NCI-H1436 (cell line): ENCODE data around the gene TOP1.

Experiments
- DNase-seq: peaks from one replicate; lab custom pipeline; 2025; lab: John Stamatoyannopoulos, UW

The TOP1 gene

DNA sequence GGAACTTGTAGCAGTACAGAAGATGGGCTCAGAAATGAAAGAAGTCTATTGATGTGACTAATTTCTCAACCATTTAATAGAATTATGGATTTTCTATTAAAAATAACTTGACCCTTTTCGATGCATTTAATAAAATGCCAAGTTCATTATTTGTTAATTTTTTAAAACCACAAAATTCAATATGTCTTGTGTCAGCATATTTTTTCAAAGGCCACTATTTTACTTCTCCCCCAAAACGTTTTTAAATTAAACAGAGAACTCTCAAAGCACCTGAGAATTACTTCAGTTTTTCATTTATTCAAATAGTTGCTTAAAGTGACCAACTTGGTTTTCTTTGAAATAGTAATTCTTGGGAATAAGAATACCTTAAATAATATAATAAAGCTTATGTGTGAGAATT is 8.6 kb downstream of the TOP1 start:
- no peak for DNase-seq

DNA sequence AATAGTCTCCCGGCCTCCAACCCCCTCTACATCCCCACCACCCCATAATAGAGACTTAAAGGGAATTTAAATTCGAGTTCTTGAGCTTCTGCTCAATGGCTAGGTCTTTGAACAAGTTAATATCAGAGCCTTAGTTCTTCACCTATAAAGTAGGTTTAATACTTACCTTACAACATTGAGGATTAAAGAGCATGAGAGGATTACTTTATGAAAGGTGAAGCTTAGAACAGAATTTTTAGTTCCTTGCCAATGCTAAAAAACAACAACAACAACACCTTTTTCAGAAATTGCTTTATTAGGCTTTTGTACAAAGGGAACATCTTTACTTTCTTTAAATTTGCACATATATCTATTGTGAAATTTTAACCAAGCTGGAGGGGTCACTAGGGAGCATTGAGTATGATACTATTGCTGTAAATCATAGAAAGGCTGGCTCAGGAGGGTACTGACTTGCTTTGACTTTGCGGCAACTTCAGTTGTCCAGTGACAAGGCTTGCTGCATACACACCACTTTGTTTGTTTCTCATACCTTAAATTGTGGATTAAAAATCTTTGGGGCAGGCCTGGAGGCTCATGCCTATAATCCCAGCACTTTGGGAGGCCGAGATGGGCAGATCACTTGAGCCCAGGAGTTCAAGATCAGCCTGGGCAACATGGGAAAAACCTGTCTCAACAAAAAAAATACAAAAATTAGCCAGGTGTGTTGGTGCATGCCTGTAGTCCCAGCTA is 9.7 kb downstream of the TOP1 start:
- DNase-seq = no peak

- DNase-seq = no peak
Measured at GRCh38 chr20:41038878-41039404, 10.3 kb downstream of the TOP1 start.

- no peak for DNase-seq
Measured at GRCh38 chr20:41040855-41041254, 12.2 kb downstream of the TOP1 start.

DNA sequence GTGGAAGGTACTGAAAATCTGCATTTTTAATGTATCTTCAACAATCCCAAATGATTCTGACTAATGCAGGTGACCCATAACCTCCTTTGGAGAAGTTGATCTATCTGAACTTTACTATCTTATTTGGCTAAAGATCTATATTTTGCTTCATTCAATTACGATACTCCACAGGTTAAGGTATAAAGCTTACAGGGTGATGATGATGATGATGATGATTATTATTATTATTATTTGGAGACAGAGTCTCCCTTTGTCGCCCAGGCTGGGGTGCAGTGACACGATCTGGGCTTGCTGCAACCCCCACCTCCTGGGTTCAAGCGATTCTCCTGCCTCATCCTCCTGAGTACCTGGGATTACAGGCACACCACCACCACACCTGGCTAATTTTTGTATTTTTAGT is 13.1 kb downstream of the TOP1 start:
- no peak for DNase-seq

GRCh38 chr20:41044409-41045062 is 15.9 kb downstream of the TOP1 start:
- no peak for DNase-seq

DNA sequence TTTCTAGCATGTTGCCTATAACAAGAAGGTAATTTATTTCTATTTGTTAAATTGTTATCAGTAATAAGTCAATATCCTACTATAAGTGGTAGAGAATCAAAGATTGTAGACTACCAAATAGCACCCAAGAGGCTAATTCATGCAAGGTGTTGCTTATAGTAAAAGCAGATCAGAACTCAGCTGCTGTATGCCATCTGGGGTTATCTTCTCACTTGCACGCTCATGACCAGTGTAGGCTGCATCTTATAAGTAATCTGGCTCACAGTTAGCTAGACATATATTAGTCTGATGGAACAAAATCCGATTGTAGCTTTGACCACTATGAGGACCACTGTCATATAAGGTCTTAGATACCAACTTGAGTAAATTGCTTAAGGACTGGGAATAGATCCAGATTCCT is 17.0 kb downstream of the TOP1 start:
- DNase-seq = no peak

GRCh38 chr20:41046716-41047115 is 18.1 kb downstream of the TOP1 start:
- DNase-seq = no peak

DNA sequence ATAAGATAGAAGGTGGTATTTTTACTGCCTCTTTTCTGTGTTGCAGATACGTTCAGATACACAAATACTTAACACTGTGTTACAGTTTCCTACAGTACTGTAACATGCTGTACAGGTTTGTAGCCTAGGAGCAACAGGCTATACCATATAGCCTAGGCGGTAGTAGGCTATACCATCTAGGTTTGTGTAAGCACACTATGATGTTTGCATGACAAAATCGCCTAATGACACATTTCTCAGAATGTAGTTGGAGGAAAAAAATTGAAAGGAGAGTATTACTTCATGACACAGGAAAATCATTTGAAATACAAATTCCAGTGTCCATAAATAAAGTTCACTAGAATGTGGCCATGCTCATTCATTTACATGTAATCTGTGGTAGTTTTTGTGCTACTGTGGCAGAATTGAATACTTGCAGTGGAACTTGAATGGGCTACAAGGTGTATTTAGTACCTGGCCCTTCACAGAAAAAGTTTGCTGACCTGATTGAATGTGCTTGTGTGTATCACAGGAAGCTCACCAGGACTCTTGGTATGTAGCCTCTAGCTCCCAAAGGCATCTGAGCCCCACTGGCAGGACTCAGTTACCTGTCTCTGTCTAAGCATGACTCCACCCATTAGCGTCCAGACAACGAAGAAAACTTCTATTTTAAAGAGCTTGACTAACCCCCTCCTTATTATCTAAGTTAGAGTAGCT is 18.8 kb downstream of the TOP1 start:
- no peak for DNase-seq

DNA sequence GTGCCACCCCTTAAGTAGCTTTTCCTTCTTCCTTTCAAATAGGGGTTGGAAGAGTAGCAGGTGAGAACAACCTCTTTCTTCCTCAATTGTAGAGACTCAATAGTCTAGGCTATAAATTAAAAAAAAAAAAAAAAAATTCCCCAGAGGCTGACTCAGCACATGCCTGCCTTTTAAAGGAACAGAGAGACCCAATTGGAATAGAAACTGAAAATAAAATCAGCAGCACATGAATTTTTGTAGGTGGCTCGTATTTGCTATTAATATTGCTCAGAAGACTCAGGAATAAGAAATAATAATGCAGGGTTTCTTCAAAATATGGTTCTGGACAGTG is 19.3 kb downstream of the TOP1 start:
- peak; percentile 44 for DNase-seq

- no peak for DNase-seq
Measured at GRCh38 chr20:41048461-41049301, 20.1 kb downstream of the TOP1 start.

- no peak for DNase-seq
Measured at GRCh38 chr20:41049451-41049850, 20.8 kb downstream of the TOP1 start.

DNA sequence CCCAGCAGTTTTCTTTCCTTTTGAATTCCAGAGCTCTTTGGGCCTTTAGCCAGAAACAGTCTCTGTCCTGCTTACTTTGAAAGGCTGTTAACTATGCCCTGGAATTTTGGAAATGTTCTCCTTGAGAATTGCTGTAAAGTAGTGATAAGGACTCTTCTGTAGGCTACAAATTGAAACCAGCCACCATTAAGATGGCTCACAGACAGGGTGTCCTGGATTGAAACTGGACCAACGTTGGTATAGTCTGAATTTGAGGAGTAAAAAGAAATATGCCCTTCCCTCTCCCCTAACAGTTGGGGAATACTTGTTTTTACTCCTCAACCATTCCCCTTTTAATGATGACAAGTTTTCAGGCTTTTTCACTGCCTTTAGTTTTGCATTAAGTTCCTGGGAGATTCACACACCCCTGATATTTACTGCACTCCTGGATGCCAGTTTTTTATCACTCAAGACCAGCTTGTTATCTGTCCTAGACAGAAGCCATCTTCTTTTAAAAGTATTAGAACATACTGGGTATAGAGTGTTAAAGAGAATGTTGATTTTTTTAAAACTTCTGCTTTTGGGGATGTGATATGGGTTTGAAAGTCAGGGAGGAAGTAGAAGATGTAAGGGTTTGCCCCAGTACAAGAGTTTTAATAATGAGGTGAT is 21.9 kb downstream of the TOP1 start:
- DNase-seq = no peak

- DNase-seq = no peak
Measured at GRCh38 chr20:41051009-41051825, 22.6 kb downstream of the TOP1 start.

- DNase-seq = no peak
Measured at GRCh38 chr20:41052742-41053419, 24.3 kb downstream of the TOP1 start.

- no peak for DNase-seq
Measured at GRCh38 chr20:41054070-41054846, 25.6 kb downstream of the TOP1 start.

GRCh38 chr20:41054847-41055230 is 26.2 kb downstream of the TOP1 start:
- DNase-seq = no peak

GRCh38 chr20:41055679-41056078 is 27.1 kb downstream of the TOP1 start:
- DNase-seq = no peak

- no peak for DNase-seq
Measured at GRCh38 chr20:41057999-41058673, 29.5 kb downstream of the TOP1 start.
